HG03558 (cell line): ENCODE measurements around the gene RAB3GAP2.
"Not testable (repeated sequence)": the region's sequence is repeated elsewhere in the genome, so short reads cannot be mapped to it uniquely, and the experiment has no call there.

Experiments used
- ATAC-seq: cut with Tn5 transposase; IDR thresholded peaks from one replicate; pipeline ENCODE4 v1.9.1; 2021; ENCODE audit warnings: moderate number of reproducible peaks; ENCODE audit not compliant: unreplicated experiment; ENCODE audit errors: extremely low read depth

Gene RAB3GAP2

GRCh38 chr1:220291580-220291979 lies 19.3 kb upstream of the RAB3GAP2 start:
- ATAC-seq: no peak

- ATAC-seq: no peak
Measured at GRCh38 chr1:220290140-220290761, 18.0 kb upstream of the RAB3GAP2 start.

- ATAC-seq: no peak
Measured at GRCh38 chr1:220287129-220287528, 14.9 kb upstream of the RAB3GAP2 start.

- no peak for ATAC-seq
Measured at GRCh38 chr1:220283625-220284024, 11.4 kb upstream of the RAB3GAP2 start.

GRCh38 chr1:220281159-220281574 lies 8.9 kb upstream of the RAB3GAP2 start:
- ATAC-seq: no peak

GRCh38 chr1:220280249-220280648 lies 8.0 kb upstream of the RAB3GAP2 start:
- no peak for ATAC-seq

- no peak for ATAC-seq
Measured at GRCh38 chr1:220278991-220279390, 6.7 kb upstream of the RAB3GAP2 start.

- no peak for ATAC-seq
Measured at GRCh38 chr1:220275430-220275829, 3.2 kb upstream of the RAB3GAP2 start.

- no peak for ATAC-seq
Measured at GRCh38 chr1:220274251-220274855, 2.1 kb upstream of the RAB3GAP2 start.

- no peak for ATAC-seq
Measured at GRCh38 chr1:220272841-220273090, 513 bp upstream of the RAB3GAP2 start.

- ATAC-seq: no peak
Measured at GRCh38 chr1:220271706-220272046, 577 bp downstream of the RAB3GAP2 start.

- ATAC-seq: no peak
Measured at GRCh38 chr1:220269036-220269435, 3.2 kb downstream of the RAB3GAP2 start.

GRCh38 chr1:220267630-220268029 lies 4.6 kb downstream of the RAB3GAP2 start:
- no peak for ATAC-seq

GRCh38 chr1:220260228-220260627 lies 12.0 kb downstream of the RAB3GAP2 start:
- not testable (repeated sequence) for ATAC-seq

GRCh38 chr1:220259756-220260155 lies 12.5 kb downstream of the RAB3GAP2 start:
- not testable (repeated sequence) for ATAC-seq

- not testable (repeated sequence) for ATAC-seq
Measured at GRCh38 chr1:220256194-220256593, 16.1 kb downstream of the RAB3GAP2 start.

GRCh38 chr1:220255204-220255603 lies 17.0 kb downstream of the RAB3GAP2 start:
- ATAC-seq: no peak

GRCh38 chr1:220253290-220253689 lies 19.0 kb downstream of the RAB3GAP2 start:
- not testable (repeated sequence) for ATAC-seq

GRCh38 chr1:220251272-220251671 lies 21.0 kb downstream of the RAB3GAP2 start:
- no peak for ATAC-seq

- no peak for ATAC-seq
Measured at GRCh38 chr1:220250681-220251080, 21.6 kb downstream of the RAB3GAP2 start.

GRCh38 chr1:220249522-220249921 lies 22.7 kb downstream of the RAB3GAP2 start:
- ATAC-seq: no peak

- ATAC-seq: not testable (repeated sequence)
Measured at GRCh38 chr1:220248715-220249265, 23.5 kb downstream of the RAB3GAP2 start.
